Measurements from ENCODE around the gene SCYGR8. TPM values are rescaled to one million over a fixed set of nuclear protein-coding genes. Genes with fewer than 3 reads are reported as not detected.

SCYGR8 gene
- total RNA-seq, 1 donor from 2014 or later: not detected

DNA sequence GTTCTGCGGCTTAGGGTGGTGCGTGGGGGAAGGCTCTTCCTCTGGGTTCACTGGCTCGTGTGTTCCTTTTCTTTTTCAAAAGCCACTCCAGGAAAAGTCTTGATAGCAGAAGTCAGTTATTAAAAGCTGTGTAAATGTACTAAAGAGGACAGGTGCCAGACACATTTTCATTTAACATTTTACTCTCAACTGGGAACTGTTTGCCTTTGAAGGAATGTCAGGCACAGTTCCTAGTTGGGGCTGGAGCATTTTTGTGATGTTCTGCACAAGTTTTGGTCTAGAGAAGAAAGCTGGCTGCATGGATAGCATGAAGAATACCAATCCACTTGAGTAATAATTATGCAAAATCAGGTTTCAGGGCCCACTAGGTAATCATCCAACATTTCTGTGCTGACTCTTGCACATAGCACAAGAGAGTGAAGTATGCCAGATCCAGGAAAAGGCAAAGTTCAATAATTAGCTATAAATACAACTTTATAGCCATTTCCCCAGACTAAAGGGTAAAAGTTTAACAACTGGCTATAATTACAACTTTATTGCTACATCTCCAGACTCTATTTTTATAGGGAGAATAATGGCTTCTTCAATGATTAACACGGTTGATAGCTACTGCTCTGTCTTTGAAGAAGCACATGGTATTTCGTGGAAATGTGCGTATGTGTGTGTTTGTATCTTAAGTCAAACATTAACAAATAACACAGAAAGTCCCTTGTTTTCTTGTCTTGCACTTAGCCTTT lies 16.2 kb downstream of the SCYGR8 start:
- peaks cover 11% of the 10 kb centered on the region for H3K4me1 ChIP-seq
- intact Hi-C loops (cut with micrococcal nuclease): no loop called here
- TF ChIP-seq, protein P1, sequence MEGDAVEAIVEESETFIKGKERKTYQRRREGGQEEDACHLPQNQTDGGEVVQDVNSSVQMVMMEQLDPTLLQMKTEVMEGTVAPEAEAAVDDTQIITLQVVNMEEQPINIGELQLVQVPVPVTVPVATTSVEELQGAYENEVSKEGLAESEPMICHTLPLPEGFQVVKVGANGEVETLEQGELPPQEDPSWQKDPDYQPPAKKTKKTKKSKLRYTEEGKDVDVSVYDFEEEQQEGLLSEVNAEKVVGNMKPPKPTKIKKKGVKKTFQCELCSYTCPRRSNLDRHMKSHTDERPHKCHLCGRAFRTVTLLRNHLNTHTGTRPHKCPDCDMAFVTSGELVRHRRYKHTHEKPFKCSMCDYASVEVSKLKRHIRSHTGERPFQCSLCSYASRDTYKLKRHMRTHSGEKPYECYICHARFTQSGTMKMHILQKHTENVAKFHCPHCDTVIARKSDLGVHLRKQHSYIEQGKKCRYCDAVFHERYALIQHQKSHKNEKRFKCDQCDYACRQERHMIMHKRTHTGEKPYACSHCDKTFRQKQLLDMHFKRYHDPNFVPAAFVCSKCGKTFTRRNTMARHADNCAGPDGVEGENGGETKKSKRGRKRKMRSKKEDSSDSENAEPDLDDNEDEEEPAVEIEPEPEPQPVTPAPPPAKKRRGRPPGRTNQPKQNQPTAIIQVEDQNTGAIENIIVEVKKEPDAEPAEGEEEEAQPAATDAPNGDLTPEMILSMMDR (IDR thresholded peaks at IDR 0.05; ENCODE audit: borderline replicate concordance): no peak
- H3K27ac ChIP-seq (replicated peaks): no peak overlapping the region
- H3K4me3 ChIP-seq: no peak overlapping the region
- H3K9me3 ChIP-seq (replicated peaks): no peaks in the 10 kb centered on the region
- no peak for DNase-seq
- H3K27me3 ChIP-seq (ENCODE audit: low read depth): no peaks in the 10 kb centered on the region
- no peaks in the 10 kb centered on the region for H3K36me3 ChIP-seq

DNA sequence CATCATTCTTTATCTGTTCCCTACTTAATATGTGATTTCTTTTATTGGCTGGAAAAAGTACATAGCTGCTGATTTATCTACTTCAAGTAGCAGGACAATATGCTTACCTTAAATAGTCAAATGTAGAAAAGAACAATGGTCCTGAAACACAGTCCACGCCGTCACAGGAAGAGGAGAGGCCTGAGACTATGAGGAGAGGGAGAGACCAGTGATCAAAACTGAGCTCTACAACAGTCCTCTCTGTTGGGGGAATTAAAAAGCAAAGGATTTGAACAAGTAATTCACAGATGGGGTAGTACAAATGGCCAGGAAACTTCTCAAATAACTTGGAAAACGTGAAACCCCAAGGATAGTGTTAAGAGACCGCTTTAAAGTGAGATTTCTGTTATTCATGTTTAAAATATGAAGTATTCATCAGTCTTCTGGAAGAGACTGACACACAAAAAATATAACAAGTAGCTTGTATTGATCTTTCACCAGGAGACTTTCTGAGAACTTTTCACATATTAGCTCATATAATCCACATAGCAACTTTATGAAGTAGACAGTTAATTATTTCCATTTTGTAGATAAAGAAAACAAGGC lies 20.2 kb downstream of the SCYGR8 start:
- Histone ChIP-seq H3K36me3 (no peaks in the 10 kb centered on the region), H3K4me3 (no peak overlapping the region), H3K9me3 (replicated peaks) (no peaks in the 10 kb centered on the region), H3K4me1 (peaks cover 11% of the 10 kb centered on the region), H3K27me3 (ENCODE audit: low read depth) (no peaks in the 10 kb centered on the region), H3K27ac (replicated peaks) (peak overlapping the region; percentile 51)
- DNase-seq: no peak
- intact Hi-C loops (cut with micrococcal nuclease): loop anchor here (5.0 kb wide), 2 partner anchors 109 to 364 kb away; no protein-coding TSS in a partner anchor
- TF ChIP-seq, protein P1 (IDR thresholded peaks at IDR 0.05; ENCODE audit: borderline replicate concordance): no peak

DNA sequence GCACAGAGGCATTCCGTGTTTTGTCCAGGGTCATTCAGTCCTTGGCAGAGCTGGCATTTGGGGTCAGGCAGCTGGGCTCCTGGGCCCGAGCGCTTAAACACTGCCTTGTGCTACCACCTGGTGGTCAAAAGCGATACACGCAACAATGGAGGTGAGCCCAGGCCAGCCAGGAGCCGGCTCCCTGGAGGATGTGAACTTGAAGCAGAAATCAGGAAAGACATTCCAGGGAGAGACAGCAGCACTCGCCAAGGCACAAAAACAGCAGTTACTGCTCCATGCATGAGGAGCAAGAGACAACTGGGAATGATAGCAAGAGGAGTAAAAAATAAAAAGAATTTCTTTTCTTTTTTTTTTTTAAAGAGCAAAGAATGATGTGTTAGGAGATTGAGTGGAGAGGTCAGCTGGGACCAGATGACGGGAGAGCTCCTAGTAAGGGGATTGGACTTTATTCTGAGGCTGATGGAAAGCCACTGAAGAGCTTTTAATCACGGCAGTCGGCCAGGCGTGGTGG lies 20.7 kb downstream of the SCYGR8 start:
- TF ChIP-seq, protein P1 (IDR thresholded peaks at IDR 0.05; ENCODE audit: borderline replicate concordance): peak; percentile 90
- H3K4me1 ChIP-seq: peaks cover 11% of the 10 kb centered on the region
- intact Hi-C loops (cut with micrococcal nuclease): loop anchor here (5.0 kb wide), 2 partner anchors 109 to 364 kb away; no protein-coding TSS in a partner anchor
- peak overlapping the region; percentile 51 for H3K27ac ChIP-seq (replicated peaks)
- H3K9me3 ChIP-seq (replicated peaks): no peaks in the 10 kb centered on the region
- DNase-seq: peak; percentile 75
- H3K36me3 ChIP-seq: no peaks in the 10 kb centered on the region
- no peaks in the 10 kb centered on the region for H3K27me3 ChIP-seq (ENCODE audit: low read depth)
- no peak overlapping the region for H3K4me3 ChIP-seq

DNA sequence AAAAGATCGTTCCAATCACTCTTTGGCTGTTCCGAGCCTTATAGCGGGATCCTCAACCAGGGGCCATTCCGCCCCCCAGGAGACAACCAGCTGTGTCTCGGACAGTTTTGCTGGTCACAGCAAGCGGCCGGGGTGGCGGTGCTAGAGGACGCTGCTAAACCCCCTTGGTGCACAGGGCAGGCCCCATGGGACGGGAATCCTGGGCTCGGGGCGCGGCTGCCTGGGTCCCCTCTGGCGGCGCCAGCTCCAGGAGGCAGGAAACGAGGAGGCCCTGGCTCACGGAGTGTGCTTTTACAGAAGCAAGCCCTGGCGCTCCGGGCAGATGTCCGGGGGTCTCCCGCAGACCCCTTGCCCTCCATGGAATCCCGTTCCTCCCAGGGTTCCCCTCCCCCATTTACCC lies 22.1 kb downstream of the SCYGR8 start:
- Histone ChIP-seq H3K27ac (replicated peaks) (no peak overlapping the region), H3K4me3 (no peak overlapping the region), H3K27me3 (ENCODE audit: low read depth) (no peaks in the 10 kb centered on the region), H3K4me1 (peaks cover 11% of the 10 kb centered on the region), H3K9me3 (replicated peaks) (no peaks in the 10 kb centered on the region), H3K36me3 (no peaks in the 10 kb centered on the region)
- TF ChIP-seq, protein P1 (IDR thresholded peaks at IDR 0.05; ENCODE audit: borderline replicate concordance): no peak
- intact Hi-C loops (cut with micrococcal nuclease): loop anchor here (5.0 kb wide), 2 partner anchors 111 to 366 kb away; no protein-coding TSS in a partner anchor
- DNase-seq: no peak

DNA sequence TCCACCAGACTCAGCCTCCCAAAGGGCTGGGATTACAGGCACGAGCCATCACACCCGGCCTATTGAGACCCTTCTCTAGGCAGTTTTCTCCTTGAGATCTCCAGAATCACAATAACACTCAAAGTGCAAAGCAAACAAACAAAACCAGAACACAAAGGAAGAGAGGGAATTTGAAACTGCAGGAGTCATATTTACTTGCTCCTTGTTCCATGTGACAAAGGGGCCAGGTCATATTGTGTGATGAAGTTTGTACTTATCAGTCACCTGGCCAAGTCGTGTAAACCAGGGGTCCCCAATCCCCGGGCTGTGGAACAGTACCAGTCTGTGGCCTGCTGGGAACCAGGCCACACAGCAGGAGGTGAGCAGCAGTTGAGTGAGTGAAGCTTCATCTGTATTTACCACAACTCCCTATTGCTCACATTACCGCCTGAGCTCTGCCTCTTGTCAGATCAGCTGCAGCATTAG lies 26.5 kb downstream of the SCYGR8 start:
- Histone ChIP-seq H3K9me3 (replicated peaks) (no peaks in the 10 kb centered on the region), H3K36me3 (no peaks in the 10 kb centered on the region), H3K27ac (replicated peaks) (no peak overlapping the region), H3K27me3 (ENCODE audit: low read depth) (peaks cover 11% of the 10 kb centered on the region), H3K4me3 (no peak overlapping the region), H3K4me1 (no peaks in the 10 kb centered on the region)
- TF ChIP-seq, protein P1 (IDR thresholded peaks at IDR 0.05; ENCODE audit: borderline replicate concordance): no peak
- DNase-seq: no peak
- intact Hi-C loops (cut with micrococcal nuclease): no loop called here
